Sigmoid colon (tissue), 4 donors: Measurements from ENCODE around the gene ZNF512B.

Source experiments
- EP300 ChIP-seq, 4 donors: sonication (generic); formaldehyde crosslinking; IDR thresholded peaks; one replicate each; pipeline ENCODE4 v1.6.1; 2017; ENCODE audit warnings: antibody characterized with exemption in 4 of 4
- POLR2A ChIP-seq, 2 donors: fragments of 450-650 bp; IDR thresholded peaks; one replicate each; pipeline ENCODE4 v1.6.1; 2016; ENCODE audit warnings: antibody characterized with exemption in 2 of 2, mild to moderate bottlenecking in 2 of 2, moderate library complexity in 2 of 2
- TF ChIP-seq, protein P1 (sequence below), 4 experiments: fragments of 450-650 bp in 3 of 4; fragments of 200-600 bp in 1 of 4; IDR thresholded peaks; one replicate each; pipeline ENCODE4 v1.5.1; 2016 to 2019; ENCODE audit warnings: antibody characterized with exemption in 4 of 4, mild to moderate bottlenecking in 3 of 4, moderate library complexity in 2 of 4

DNA sequence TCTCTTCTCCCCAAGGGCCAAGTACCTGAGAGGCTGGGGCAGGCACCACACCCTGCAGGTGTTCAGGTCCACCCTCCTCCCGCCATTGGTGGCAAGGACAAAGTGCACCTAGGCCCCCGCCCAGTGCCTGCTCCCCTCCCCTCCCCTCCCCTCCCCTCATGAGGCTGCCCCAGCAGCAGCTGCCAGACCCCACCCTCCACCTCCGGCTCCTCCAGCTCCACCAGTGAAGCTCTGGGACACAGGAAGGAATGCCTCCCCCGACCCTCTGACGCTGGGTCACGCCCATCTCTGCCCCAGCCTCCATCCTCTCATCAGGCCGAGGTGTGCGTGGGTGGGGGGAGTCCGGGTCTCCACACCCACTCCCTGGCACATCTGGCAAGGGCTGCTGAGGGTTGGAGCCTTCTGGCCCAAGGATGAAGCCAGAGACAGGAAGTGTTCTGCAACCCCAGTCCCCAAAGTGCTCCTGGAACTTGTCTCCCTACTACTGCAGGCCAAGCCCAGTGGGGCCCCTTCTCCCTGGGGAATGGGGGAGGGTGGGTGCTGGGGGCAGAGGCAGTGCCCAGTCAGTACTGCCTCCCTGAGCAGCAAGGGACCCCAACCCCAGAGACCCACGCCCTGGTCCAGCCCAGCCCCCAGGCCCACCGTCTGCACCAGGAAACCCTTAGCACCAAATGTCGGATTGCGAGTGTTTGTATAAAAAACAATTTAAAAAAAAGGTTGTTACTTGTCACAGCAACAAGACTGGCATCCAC lies 11.9 kb downstream of the ZNF512B start:
- TF ChIP-seq, protein P1, sequence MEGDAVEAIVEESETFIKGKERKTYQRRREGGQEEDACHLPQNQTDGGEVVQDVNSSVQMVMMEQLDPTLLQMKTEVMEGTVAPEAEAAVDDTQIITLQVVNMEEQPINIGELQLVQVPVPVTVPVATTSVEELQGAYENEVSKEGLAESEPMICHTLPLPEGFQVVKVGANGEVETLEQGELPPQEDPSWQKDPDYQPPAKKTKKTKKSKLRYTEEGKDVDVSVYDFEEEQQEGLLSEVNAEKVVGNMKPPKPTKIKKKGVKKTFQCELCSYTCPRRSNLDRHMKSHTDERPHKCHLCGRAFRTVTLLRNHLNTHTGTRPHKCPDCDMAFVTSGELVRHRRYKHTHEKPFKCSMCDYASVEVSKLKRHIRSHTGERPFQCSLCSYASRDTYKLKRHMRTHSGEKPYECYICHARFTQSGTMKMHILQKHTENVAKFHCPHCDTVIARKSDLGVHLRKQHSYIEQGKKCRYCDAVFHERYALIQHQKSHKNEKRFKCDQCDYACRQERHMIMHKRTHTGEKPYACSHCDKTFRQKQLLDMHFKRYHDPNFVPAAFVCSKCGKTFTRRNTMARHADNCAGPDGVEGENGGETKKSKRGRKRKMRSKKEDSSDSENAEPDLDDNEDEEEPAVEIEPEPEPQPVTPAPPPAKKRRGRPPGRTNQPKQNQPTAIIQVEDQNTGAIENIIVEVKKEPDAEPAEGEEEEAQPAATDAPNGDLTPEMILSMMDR (IDR thresholded peaks at IDR 0.05) = no peak
- TF ChIP-seq EP300 (IDR thresholded peaks at IDR 0.05) (no peak), POLR2A (IDR thresholded peaks at IDR 0.05) (no peak)
